KOPT-K1 (cell line): ENCODE measurements around the gene CACNA1H.
"Not testable (repeated sequence)": the region's sequence is repeated elsewhere in the genome, so short reads cannot be mapped to it uniquely, and the experiment has no call there.

ENCODE experiments used
- H3K27ac ChIP-seq: fragments of 200-600 bp; sonication (generic); 2 replicates; pipeline ENCODE4 v1.5.1; 2016; ENCODE audit warnings: antibody characterized with exemption, mild to moderate bottlenecking, low read depth, low read length; ENCODE audit not compliant: poor library complexity, severe bottlenecking
- H3K36me3 ChIP-seq: fragments of 200-600 bp; sonication (generic); 2 replicates; pipeline ENCODE4 v1.5.1; 2017; ENCODE audit warnings: antibody characterized with exemption, mild to moderate bottlenecking, low read length, moderate library complexity; ENCODE audit not compliant: insufficient read depth
- H3K9me3 ChIP-seq: fragments of 200-600 bp; sonication (generic); 2 replicates; pipeline ENCODE4 v1.5.1; 2017; ENCODE audit warnings: antibody characterized with exemption, low read length, mild to moderate bottlenecking; ENCODE audit not compliant: insufficient read depth, poor library complexity, severe bottlenecking

Gene CACNA1H

DNA sequence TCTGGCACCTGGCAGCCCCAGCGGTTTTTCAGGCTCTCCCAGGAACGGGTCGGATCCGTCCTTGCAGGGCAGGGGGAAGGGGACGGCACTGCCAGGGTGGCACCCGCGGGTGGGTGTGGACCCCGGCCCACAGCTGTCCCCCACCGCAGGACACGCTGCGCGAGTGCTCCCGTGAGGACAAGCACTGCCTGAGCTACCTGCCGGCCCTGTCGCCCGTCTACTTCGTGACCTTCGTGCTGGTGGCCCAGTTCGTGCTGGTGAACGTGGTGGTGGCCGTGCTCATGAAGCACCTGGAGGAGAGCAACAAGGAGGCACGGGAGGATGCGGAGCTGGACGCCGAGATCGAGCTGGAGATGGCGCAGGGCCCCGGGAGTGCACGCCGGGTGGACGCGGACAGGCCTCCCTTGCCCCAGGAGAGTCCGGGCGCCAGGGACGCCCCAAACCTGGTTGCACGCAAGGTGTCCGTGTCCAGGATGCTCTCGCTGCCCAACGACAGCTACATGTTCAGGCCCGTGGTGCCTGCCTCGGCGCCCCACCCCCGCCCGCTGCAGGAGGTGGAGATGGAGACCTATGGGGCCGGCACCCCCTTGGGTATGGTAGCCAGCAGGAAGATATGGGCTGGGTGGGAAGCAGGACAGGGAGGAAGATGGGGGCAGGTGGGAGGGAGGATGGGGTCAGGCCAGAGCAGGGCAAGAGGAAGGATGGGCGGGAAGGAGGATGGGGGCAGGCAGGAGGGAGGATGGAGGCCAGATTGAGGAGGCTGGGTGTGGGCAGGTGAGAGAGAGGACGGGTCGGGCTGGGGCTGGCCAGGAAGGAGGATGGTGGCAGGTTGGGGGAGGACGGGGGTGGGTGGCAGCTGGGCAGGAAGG is 65.4 kb downstream of the CACNA1H start:
- no peaks in the 10 kb centered on the region for H3K36me3 ChIP-seq
- no peaks in the 10 kb centered on the region for H3K9me3 ChIP-seq
- H3K27ac ChIP-seq = no peak overlapping the region

DNA sequence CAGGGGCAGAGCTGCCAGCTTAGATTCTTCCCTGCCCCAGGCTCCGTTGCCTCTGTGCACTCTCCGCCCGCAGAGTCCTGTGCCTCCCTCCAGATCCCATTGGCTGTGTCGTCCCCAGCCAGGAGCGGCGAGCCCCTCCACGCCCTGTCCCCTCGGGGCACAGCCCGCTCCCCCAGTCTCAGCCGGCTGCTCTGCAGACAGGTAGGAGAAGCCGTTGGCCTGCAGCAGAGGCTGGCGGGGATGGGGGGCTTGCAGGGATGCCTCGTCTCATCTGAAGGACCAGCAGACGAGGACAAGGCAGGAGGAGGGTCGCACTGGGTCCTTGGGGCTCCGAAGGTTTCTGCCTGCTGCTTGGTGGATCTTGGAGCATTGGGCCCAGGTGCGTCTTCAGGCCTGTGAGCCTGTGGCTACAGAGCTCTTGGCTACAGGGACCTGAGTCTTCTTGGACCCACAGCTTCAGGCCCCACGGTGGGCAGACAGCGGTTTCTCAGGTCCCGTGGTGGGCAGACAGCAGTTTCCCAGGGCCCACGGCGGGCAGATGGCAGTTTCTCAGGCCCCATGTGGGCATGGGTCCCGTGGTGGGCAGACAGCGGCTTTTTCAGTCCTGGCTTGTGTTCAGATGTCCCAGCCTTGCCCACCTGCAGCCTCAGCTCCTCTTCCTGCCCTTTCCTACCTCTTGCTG is 66.2 kb downstream of the CACNA1H start:
- Histone ChIP-seq H3K36me3 (no peaks in the 10 kb centered on the region), H3K9me3 (no peaks in the 10 kb centered on the region), H3K27ac (no peak overlapping the region)

DNA sequence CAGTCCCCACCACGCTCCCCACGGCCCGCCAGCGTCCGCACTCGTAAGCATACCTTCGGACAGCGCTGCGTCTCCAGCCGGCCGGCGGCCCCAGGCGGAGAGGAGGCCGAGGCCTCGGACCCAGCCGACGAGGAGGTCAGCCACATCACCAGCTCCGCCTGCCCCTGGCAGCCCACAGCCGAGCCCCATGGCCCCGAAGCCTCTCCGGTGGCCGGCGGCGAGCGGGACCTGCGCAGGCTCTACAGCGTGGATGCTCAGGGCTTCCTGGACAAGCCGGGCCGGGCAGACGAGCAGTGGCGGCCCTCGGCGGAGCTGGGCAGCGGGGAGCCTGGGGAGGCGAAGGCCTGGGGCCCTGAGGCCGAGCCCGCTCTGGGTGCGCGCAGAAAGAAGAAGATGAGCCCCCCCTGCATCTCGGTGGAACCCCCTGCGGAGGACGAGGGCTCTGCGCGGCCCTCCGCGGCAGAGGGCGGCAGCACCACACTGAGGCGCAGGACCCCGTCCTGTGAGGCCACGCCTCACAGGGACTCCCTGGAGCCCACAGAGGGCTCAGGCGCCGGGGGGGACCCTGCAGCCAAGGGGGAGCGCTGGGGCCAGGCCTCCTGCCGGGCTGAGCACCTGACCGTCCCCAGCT is 67.3 kb downstream of the CACNA1H start:
- no peaks in the 10 kb centered on the region for H3K9me3 ChIP-seq
- H3K27ac ChIP-seq = no peak overlapping the region
- no peaks in the 10 kb centered on the region for H3K36me3 ChIP-seq

DNA sequence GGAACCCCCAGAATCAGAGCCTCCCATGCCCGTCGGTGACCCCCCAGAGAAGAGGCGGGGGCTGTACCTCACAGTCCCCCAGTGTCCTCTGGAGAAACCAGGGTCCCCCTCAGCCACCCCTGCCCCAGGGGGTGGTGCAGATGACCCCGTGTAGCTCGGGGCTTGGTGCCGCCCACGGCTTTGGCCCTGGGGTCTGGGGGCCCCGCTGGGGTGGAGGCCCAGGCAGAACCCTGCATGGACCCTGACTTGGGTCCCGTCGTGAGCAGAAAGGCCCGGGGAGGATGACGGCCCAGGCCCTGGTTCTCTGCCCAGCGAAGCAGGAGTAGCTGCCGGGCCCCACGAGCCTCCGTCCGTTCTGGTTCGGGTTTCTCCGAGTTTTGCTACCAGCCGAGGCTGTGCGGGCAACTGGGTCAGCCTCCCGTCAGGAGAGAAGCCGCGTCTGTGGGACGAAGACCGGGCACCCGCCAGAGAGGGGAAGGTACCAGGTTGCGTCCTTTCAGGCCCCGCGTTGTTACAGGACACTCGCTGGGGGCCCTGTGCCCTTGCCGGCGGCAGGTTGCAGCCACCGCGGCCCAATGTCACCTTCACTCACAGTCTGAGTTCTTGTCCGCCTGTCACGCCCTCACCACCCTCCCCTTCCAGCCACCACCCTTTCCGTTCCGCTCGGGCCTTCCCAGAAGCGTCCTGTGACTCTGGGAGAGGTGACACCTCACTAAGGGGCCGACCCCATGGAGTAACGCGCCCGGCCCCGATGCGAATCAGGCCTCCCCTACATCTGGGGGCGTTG is 68.1 kb downstream of the CACNA1H start:
- no peaks in the 10 kb centered on the region for H3K9me3 ChIP-seq
- no peaks in the 10 kb centered on the region for H3K36me3 ChIP-seq
- no peak overlapping the region for H3K27ac ChIP-seq

DNA sequence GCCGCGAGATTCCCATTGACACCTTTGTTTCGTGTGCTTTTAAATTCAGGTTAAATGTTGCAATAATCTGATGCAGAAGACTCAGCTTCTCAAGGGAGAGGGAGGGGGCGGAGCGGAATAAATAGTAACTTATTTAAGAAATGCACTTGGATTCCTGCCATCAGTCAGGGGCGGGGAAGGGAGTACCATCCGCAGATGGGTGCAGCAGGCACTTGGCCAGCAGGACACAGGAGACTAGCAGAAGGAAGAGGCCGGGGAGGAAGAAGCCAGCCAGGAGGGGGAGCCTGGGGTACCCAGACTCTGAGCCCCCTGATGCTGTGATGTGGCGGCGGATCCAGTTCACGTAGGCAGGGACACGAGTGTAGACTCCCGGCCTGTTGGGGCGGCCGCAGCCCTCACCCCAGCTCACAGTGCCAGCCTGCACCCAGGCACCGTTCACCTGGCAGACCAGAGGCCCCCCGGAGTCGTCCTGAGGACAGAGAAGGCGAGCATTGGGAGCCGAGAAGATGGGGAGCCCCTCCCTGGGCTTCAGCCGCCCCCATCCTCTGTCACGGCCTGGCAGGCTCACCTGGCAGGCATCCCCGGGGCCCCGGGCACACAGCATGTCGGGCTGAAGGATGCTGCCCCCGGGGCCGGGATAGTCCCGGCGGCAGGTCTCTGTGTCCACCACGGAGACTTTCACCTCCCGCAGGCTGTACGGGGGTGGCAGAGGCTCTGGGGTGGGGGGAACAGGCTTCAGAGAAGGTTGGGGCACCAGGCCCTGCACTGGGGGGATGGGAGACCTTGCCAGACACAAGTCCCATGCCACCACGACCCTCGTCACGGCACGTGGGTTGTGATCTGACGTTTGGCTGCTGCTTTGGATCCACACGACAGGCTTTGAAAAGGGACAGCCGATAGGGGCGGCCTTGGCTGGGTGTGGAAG is 69.0 kb downstream of the CACNA1H start:
- Histone ChIP-seq H3K36me3 (no peaks in the 10 kb centered on the region), H3K27ac (no peak overlapping the region), H3K9me3 (no peaks in the 10 kb centered on the region)

DNA sequence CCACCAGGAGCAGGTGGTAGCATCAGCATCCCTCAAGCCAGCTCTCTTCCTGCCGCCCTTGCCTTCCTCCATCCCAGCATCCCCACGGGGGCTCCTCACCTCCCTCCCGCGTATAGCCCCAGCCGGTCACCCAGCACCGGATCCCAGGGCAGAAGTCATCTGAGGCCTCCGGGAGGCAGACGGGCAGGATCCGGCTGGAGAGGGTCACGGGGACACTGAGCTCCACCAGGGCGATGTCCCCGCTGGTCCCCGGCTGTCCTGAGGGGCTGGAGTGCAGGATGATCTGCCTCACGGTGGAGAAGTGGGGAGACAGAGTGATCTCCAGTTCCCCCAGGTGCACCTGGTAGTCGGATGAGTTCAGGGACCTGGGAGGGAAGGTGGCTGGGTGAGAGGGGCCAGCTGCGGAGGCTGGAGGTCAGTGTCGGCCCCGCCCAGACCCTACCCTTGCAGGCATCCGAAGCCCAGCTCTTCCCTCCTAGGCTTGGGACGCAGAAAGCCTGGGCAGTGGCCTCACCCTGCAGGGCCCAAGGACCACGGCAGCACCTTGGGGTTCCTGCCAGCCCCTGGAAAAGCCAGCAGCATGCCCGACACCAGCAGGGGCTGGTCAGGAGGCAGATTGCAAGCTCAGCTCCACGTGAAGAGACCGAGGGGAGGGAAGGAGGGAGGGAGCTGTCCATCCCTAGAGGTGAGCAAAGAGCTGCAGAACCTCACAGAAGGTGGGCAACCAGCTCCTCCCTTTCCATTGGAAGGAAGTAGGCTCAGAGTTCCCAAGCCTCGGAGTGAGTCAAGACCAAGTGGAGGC is 69.8 kb downstream of the CACNA1H start:
- no peaks in the 10 kb centered on the region for H3K9me3 ChIP-seq
- no peak overlapping the region for H3K27ac ChIP-seq
- H3K36me3 ChIP-seq = no peaks in the 10 kb centered on the region

DNA sequence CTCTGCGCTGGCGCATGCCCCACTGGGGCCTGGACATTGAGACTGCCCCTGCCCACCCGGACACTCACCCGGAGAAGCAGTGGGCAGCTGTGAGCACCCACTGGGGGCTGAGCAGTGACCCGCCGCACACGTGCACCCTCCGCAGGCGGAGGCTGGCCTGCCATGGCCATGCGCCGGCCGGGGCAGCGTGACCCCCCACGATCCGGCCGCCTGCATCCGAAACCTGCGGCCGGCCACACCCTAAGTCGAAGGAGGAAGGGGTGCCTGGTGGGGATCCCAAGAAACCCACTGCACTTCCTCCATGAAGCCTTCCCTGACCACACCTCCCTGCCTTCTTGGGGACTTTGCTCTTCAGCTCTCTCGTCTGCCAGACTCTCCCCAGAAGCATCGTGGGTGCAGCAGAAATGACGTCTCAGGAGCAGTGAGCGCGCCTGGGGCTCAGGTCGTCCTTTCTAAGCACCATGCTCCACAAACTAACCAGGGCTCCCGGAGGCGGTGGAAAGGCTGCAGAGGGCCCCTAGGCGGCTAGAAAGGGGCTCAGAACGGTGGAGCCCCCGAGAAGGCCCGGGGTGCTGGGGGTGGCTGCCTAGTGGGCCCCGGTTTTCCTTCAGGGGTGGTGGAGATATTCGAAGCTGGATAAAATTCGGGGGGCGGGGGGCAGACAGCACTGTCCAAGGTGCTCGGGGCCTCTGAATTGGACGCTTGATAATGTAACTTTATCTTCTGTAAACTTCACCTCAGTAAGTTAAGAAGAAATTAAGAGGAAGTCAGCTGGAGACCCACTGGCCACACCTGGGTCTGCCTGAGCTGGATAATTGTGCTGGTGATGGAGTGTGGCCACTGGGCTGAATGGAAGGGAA is 70.7 kb downstream of the CACNA1H start:
- Histone ChIP-seq H3K36me3 (no peaks in the 10 kb centered on the region), H3K9me3 (no peaks in the 10 kb centered on the region), H3K27ac (no peak overlapping the region)

DNA sequence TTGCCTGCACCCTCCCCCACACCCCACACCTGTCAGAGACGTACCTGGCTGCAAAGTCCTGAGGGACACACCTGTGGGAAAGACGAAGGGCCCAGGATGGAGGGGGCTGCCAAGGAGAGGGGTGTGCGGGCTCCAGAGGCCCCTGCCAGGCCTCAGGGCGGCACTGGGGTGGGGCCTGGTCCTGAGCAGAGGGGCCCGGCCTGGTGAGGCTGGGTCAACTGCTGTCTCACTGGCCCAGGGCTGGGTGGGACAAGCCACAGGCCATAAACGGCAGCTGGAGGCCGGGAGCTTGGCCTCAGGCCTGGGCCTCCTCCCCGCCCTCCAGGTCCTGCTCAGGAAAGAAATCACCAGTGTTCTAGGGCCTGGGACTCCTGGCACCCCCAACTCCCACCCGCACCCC is 71.7 kb downstream of the CACNA1H start:
- Histone ChIP-seq H3K36me3 (no peaks in the 10 kb centered on the region), H3K9me3 (no peaks in the 10 kb centered on the region), H3K27ac (no peak overlapping the region)

DNA sequence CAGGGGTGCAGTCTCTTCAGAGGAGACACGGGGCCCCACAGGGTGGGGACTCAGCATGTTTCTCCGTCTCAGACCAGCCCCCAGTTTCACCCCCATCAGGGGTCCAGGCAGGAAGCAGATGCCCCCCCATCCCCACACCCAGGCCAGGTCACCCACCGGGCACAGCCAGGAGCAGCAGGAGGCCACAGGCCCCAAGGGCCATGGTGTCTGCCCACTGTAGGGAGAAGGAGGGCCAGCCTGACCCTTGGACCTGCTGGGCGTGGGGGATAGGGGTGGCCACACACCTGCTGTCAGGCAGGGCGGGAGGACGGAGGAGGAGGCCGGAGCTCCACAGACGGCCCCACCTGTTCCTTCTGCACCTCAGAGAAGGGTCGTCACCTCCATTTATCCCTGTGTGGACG is 72.1 kb downstream of the CACNA1H start, which contains the start of gene TPSG1:
TSS of gene TPSG1 (minus strand) at position 218 of the 401 bp plus-strand sequence. CDS start at position 202, 16 bp downstream.
- Histone ChIP-seq H3K36me3 (no peaks in the 10 kb centered on the region), H3K9me3 (no peaks in the 10 kb centered on the region), H3K27ac (no peak within 1 kb of the TSS)

DNA sequence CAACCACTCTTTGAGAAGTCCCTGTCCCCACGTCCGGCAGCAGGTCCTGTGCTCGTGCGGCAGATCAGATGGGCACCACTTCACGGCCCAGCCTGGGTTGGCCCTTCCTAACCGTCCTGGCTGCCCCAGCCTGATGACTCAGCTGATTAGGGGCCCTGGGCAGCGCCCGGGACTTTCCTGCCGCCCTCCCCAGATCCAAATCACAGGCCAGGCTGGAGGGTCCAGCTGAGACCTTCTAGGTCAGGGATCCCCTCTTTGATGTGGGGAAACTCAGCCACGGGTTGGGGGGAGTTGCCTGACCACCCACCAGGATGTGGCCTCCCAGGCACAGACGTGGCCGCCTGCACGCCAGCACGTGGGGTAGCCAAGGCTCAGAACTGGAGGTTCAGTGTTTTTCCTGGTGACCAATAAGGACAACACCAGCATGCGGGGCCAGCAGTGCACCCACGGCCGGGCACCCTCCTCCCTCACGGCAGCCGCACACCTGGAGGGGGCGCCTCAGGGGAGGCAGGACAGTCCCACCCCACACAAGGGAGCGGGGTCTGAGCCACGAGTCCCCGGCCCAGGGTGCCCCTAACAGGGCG is 72.9 kb downstream of the CACNA1H start:
- H3K36me3 ChIP-seq, H3K27ac ChIP-seq, H3K9me3 ChIP-seq: not testable (repeated sequence)

DNA sequence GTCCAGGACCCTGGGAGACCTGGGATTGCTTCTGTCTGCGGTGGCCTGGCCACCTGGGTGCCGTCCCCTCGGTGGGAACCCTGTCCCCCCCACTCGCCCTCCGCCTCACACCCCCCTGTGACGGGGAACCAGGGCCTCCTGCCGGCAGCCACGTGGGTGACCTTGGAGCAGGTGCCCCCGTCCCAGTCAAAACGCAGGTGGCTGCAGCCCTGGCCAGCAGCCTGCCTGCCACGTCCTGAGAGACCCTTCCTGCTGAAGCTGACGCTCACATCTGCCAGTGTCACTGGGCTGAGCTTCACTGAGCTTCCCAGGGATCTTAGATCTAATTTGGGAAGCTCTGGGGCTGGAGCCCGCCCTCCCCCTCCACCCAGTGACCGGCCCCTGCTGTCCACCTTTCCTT is 73.8 kb downstream of the CACNA1H start:
- H3K36me3 ChIP-seq, H3K27ac ChIP-seq, H3K9me3 ChIP-seq: not testable (repeated sequence)

DNA sequence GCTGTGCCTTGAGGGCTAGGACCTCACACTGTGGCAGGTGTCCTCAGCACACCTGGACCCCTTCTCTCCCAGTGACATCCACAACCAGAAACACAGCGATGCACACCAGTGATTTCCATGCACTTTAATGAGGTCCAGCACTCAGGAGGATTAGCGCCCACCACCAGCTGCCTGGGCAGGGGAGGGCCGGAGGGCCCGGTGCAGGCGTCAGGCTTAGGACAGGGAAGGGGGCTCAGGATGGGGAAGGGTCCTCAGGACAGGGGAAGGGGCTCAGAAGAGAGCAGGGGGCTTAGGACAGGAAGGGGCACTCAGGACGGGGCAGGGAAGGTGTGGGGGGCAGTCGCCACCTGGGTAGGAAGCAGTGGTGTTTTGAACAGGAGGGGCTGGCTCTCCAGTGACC is 75.3 kb downstream of the CACNA1H start:
- not testable (repeated sequence) for H3K27ac ChIP-seq, H3K36me3 ChIP-seq, H3K9me3 ChIP-seq
